Natural killer cell (primary cell): ENCODE results near the gene SLC46A3. TPM values are rescaled to one million over a fixed set of nuclear protein-coding genes. Genes with fewer than 3 reads are reported as not detected.

Experiments used
- ATAC-seq, 3 donors: fragments of 150-1000 bp in 2 of 3; fragments of 200-7000 bp in 1 of 3; cut with Tn5 transposase; 1 replicate in 1 of 3; 2 replicates in 2 of 3; pipeline ENCODE4 v1.10.0; 2021; ENCODE audit warnings: mild to moderate bottlenecking in 2 of 3, moderate library complexity in 2 of 3
- DNase-seq, 2 donors: peaks; one replicate each; pipeline versions ENCODE4 v3.0.0 to v3.0.0-alpha.2; 2013 to 2021; ENCODE audit warnings: mixed read lengths in 1 of 2
- H3K27ac ChIP-seq: one replicate; pipeline ENCODE4 v1.5.1; 2013; ENCODE audit warnings: mild to moderate bottlenecking, low read length
- H3K27me3 ChIP-seq: one replicate; pipeline ENCODE4 v1.6.1; 2013; ENCODE audit warnings: low read length; ENCODE audit not compliant: control insufficient read depth, insufficient read depth
- H3K36me3 ChIP-seq: one replicate; pipeline ENCODE4 v1.6.1; 2013; ENCODE audit warnings: low read length; ENCODE audit not compliant: control insufficient read depth, insufficient read depth
- H3K4me1 ChIP-seq: one replicate; pipeline ENCODE4 v1.6.1; 2013; ENCODE audit warnings: low read length; ENCODE audit not compliant: control insufficient read depth, insufficient read depth
- H3K4me3 ChIP-seq: one replicate; pipeline ENCODE4 v1.5.1; 2013; ENCODE audit warnings: low read length
- H3K9me3 ChIP-seq: one replicate; pipeline ENCODE4 v1.6.1; 2013; ENCODE audit warnings: low read length; ENCODE audit not compliant: control insufficient read depth, insufficient read depth
- H3K27ac Mint-ChIP-seq, 2 donors: one replicate each; pipeline ENCODE4 v1.8.0; 2022; ENCODE audit warnings: mild to moderate bottlenecking in 2 of 2, mixed read lengths in 2 of 2, moderate library complexity in 1 of 2
- H3K27me3 Mint-ChIP-seq, 2 donors: one replicate each; pipeline ENCODE4 v1.8.0; 2022; ENCODE audit warnings: low read depth in 2 of 2, mixed read lengths in 2 of 2
- H3K36me3 Mint-ChIP-seq: one replicate; pipeline ENCODE4 v1.8.0; 2022; ENCODE audit warnings: mixed read lengths
- H3K4me1 Mint-ChIP-seq, 2 donors: one replicate each; pipeline ENCODE4 v1.8.0; 2022; ENCODE audit warnings: mixed read lengths in 2 of 2
- H3K4me3 Mint-ChIP-seq: one replicate; pipeline ENCODE4 v1.8.0; 2022; ENCODE audit warnings: mild to moderate bottlenecking, moderate library complexity, mixed read lengths
- H3K9me3 Mint-ChIP-seq, 2 donors: one replicate each; pipeline ENCODE4 v1.8.0; 2022; ENCODE audit warnings: mixed read lengths in 2 of 2
- WGBS: methylation state at CpG from one replicate; pipeline ENCODE4 v1.1.7; 2013; ENCODE audit warnings: missing lambda C conversion rate; ENCODE audit not compliant: insufficient coverage; 5-methylcytosine and 5-hydroxymethylcytosine counted together
- intact Hi-C: fragments of 100-400 bp; cut with micrococcal nuclease; formaldehyde crosslinking; loops from one replicate; pipeline ENCODE4 v1.14.2; 2022
- total RNA-seq, 4 donors: library from RNA; stranded (reverse); fragments of 120-200 nt in 1 of 4; gene quantifications; one replicate each; pipeline versions ENCODE4 v1.2.3 to v1.2.4, GENCODE V29; 2013 to 2022
- TF ChIP-seq, protein P1 (sequence below): fragments of 200-600 bp; IDR thresholded peaks from one replicate; pipeline ENCODE4 v1.8.0; 2022; ENCODE audit warnings: antibody characterized with exemption

Gene SLC46A3
- total RNA-seq, 3 donors from 2014 or later (not counting 1 experiment from before 2014, with no cell fraction given): 9.7 to 16.2 (median 11.9) TPM

DNA sequence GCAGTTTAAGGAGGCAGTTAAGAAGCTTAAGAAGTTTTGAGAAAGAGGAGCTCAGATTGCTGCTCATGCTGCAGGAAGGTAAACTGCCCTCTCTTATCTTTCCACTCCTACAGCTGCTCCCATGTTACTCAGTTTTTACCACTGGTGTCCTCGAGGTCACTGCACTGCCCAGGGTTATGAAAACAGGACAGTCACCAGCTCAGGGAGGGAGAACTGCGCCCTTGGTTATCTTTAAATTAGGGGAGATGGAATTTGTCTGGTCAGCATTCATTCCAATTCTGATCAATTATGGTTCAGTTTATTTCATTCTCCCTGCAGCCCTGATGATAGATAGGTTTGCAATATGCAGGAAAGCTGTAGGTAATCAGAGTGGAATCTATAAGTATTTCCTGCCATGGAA lies 10.8 kb upstream of the SLC46A3 start:
- Histone ChIP-seq H3K36me3 (no peaks in the 10 kb centered on the region), H3K9me3 (no peaks in the 10 kb centered on the region), H3K4me3 (no peak overlapping the region), H3K4me1 (no peaks in the 10 kb centered on the region), H3K27me3 (no peaks in the 10 kb centered on the region), H3K27ac (no peak overlapping the region)
- Mint-ChIP-seq H3K27me3 (peaks cover 16 to 23% of the 10 kb centered on the region in 2 donors), H3K4me1 (no peaks in the 10 kb centered on the region), H3K36me3 (no peaks in the 10 kb centered on the region), H3K27ac (no peak overlapping the region), H3K4me3 (no peak overlapping the region), H3K9me3 (no peaks in the 10 kb centered on the region)
- TF ChIP-seq, protein P1, sequence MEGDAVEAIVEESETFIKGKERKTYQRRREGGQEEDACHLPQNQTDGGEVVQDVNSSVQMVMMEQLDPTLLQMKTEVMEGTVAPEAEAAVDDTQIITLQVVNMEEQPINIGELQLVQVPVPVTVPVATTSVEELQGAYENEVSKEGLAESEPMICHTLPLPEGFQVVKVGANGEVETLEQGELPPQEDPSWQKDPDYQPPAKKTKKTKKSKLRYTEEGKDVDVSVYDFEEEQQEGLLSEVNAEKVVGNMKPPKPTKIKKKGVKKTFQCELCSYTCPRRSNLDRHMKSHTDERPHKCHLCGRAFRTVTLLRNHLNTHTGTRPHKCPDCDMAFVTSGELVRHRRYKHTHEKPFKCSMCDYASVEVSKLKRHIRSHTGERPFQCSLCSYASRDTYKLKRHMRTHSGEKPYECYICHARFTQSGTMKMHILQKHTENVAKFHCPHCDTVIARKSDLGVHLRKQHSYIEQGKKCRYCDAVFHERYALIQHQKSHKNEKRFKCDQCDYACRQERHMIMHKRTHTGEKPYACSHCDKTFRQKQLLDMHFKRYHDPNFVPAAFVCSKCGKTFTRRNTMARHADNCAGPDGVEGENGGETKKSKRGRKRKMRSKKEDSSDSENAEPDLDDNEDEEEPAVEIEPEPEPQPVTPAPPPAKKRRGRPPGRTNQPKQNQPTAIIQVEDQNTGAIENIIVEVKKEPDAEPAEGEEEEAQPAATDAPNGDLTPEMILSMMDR: no peak
- no peak for ATAC-seq
- DNase-seq: no peak
- WGBS: 75% methylated on average over 2 of the region's 2 CpGs
- intact Hi-C loops: no loop called here

DNA sequence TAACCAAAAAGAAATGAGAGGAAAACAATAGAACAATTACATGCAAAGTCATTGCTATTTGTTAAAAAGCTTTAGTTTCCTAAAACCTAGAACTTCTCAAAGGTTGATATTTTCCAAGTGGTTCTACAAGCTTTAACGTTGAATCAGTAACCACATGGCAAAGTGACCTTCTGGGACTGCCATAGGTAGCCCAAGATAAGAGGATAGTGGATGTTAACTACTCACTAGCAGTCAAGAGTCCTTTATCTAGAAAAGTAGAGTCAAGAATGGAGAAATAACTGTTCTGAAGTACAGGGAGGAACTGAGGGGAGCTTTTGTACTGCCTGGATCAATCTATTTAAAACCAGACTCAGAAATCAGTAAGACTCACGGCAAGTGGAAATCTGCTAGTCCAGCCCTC lies 9.9 kb upstream of the SLC46A3 start:
- H3K9me3 Mint-ChIP-seq: no peaks in the 10 kb centered on the region
- WGBS: 84% methylated on average over 2 of the region's 2 CpGs
- Histone ChIP-seq H3K27me3 (no peaks in the 10 kb centered on the region), H3K9me3 (no peaks in the 10 kb centered on the region), H3K36me3 (no peaks in the 10 kb centered on the region), H3K4me1 (no peaks in the 10 kb centered on the region), H3K4me3 (no peak overlapping the region), H3K27ac (no peak overlapping the region)
- H3K4me3 Mint-ChIP-seq: no peak overlapping the region
- TF ChIP-seq, protein P1: no peak
- DNase-seq (no peak), ATAC-seq (no peak)
- intact Hi-C loops: no loop called here
- H3K36me3 Mint-ChIP-seq: no peaks in the 10 kb centered on the region
- H3K27ac Mint-ChIP-seq: no peak overlapping the region
- H3K27me3 Mint-ChIP-seq: peaks cover 16 to 30% of the 10 kb centered on the region in 2 donors
- no peaks in the 10 kb centered on the region for H3K4me1 Mint-ChIP-seq

DNA sequence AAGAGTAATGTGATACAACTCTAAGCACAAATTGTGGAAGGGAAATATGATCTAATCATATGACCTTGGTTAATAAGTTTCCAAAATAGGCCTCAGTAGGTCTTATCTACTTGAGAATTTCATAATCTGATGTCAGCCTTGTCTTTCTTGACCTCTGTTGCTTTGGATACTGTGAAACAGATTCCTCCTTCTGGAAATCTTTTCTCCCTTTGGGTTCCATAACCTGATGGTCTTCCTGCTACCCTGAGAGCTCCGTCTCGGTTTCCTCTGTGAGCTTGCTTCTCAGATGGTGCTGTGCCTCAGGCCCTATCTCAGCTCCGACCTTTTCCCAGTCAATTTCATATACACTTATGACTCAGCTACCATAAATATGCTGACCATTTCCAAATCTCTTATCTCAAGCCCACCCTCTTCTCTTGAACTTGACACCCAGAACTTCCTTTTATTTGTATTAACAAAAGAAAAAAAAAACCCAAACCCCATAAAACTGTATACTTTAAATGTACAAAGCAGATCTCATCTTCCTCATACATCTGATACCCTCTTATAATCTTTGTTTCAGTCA lies 6.4 kb upstream of the SLC46A3 start:
- TF ChIP-seq, protein P1: no peak
- no peaks in the 10 kb centered on the region for H3K4me1 Mint-ChIP-seq

DNA sequence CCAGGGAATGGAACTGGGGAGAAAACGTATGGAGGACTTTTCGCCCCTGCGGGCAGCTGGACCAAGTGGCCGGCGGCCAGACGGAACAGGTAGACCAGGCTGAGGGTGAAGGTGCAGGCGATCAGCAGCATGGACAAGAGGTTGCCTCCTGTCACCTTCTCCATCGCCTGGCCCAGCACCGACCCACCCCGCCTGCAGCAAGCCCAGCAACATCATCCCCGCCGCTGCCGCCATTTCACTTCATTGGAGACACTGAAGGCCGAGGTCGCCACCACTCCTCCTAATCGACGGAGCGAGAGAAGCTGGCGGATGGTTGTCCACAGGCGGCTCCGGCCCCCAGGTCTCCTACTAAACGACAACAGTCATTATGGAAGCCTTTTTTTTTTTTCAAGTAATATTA lies 5.0 kb upstream of the SLC46A3 start:
- peaks cover 8 to 10% of the 10 kb centered on the region in 2 donors for H3K4me1 Mint-ChIP-seq
- Histone ChIP-seq H3K36me3 (no peaks in the 10 kb centered on the region), H3K27ac (no peak overlapping the region), H3K4me3 (no peak overlapping the region), H3K27me3 (no peaks in the 10 kb centered on the region), H3K4me1 (peaks cover 5% of the 10 kb centered on the region), H3K9me3 (no peaks in the 10 kb centered on the region)
- no peak for ATAC-seq
- DNase-seq: no peak
- no peaks in the 10 kb centered on the region for H3K36me3 Mint-ChIP-seq
- intact Hi-C loops: no loop called here
- WGBS: 94% methylated on average over 19 of the region's 22 CpGs
- no peak overlapping the region for H3K4me3 Mint-ChIP-seq
- H3K27me3 Mint-ChIP-seq: peaks cover 11 to 23% of the 10 kb centered on the region in 2 donors
- H3K9me3 Mint-ChIP-seq: no peaks in the 10 kb centered on the region
- TF ChIP-seq, protein P1: no peak
- H3K27ac Mint-ChIP-seq: no peak overlapping the region

More for the DNA sequence above, 6.4 kb upstream of the SLC46A3 start:
- Histone ChIP-seq H3K27me3 (no peaks in the 10 kb centered on the region), H3K4me3 (no peak overlapping the region), H3K27ac (no peak overlapping the region), H3K36me3 (no peaks in the 10 kb centered on the region), H3K4me1 (no peaks in the 10 kb centered on the region), H3K9me3 (no peaks in the 10 kb centered on the region)
- DNase-seq (no peak), ATAC-seq (peak in 1 of 3 donors; percentile 44)
- no peaks in the 10 kb centered on the region for H3K36me3 Mint-ChIP-seq
- H3K9me3 Mint-ChIP-seq: no peaks in the 10 kb centered on the region
- H3K4me3 Mint-ChIP-seq: no peak overlapping the region
- WGBS: 79% methylated on average over 3 of the region's 3 CpGs
- H3K27me3 Mint-ChIP-seq: peaks cover 11 to 23% of the 10 kb centered on the region in 2 donors
- H3K27ac Mint-ChIP-seq: no peak overlapping the region
- intact Hi-C loops: no loop called here
